A549 (cell line): ENCODE results near the gene PACSIN1. TPM values are rescaled to one million over a fixed set of nuclear protein-coding genes. Genes with fewer than 3 reads are reported as not detected.

ENCODE experiments used
- ATAC-seq, 2 experiments: fragments of 200-7000 bp in 1 of 2; fragments of >200 bp in 1 of 2; cut with Nextera tagmentation in 1 of 2; cut with Tn5 transposase in 1 of 2; 3 replicates each; pipeline versions ENCODE4 v1.8.0 to v1.9.1; 2018 to 2020; ENCODE audit warnings: mild to moderate bottlenecking in 1 of 2, moderate library complexity in 1 of 2
- CTCF ChIA-PET: fragments of 300-600 bp; sonication (Branson Sonifier 250); formaldehyde crosslinking; extraction: SDS; loops from one replicate; lab custom pipeline; 2021; ENCODE audit warnings: antibody characterized with exemption, inconsistent platforms; lab: Yijun Ruan, JAX
- POLR2A ChIA-PET: fragments of 350-600 bp; formaldehyde crosslinking; extraction: SDS; loops from one replicate; lab custom pipeline; 2021; ENCODE audit warnings: antibody characterized with exemption, inconsistent platforms; lab: Yijun Ruan, JAX
- DNase-seq, 2 experiments: peaks; one replicate each; pipeline versions ENCODE4 v3.0.0 to v3.0.0-alpha.2; 2011 to 2016; ENCODE audit warnings: low read depth in 1 of 2, low spot score in 1 of 2
- FAIRE-seq: peaks from 2 replicates; lab custom pipeline; 2011; peaks lifted over from hg19 to GRCh38; lab: Jason Lieb, UNC
- H3K27ac ChIP-seq, 2 experiments: fragments of >200 bp; sonication (Bioruptor Twin); formaldehyde crosslinking; 3 replicates each; pipeline ENCODE4 v1.5.1; 2016 to 2017
- H3K4me1 ChIP-seq: fragments of >200 bp; sonication (Bioruptor Twin); formaldehyde crosslinking; 3 replicates; pipeline ENCODE4 v1.6.1; 2016
- H3K4me2 ChIP-seq: fragments of >200 bp; sonication (Bioruptor Twin); formaldehyde crosslinking; 3 replicates; pipeline ENCODE4 v1.6.1; 2016
- H3K4me3 ChIP-seq: fragments of >200 bp; sonication (Bioruptor Twin); formaldehyde crosslinking; 3 replicates; pipeline ENCODE4 v1.5.1; 2016
- H3K9me3 ChIP-seq: fragments of >200 bp; sonication (Bioruptor Twin); formaldehyde crosslinking; 3 replicates; pipeline ENCODE4 v1.6.1; 2016
- E2F6 ChIP-seq: IDR thresholded peaks from 2 replicates; pipeline ENCODE4 v1.6.1; 2012; ENCODE audit warnings: low read depth, borderline replicate concordance
- EHF ChIP-seq: fragments of 250-450 bp; sonication (Bioruptor Pico); IDR thresholded peaks from 2 replicates; pipeline ENCODE4 v1.5.0; 2020; ENCODE audit warnings: mild to moderate bottlenecking
- ESRRA ChIP-seq: fragments of 150-350 bp; IDR thresholded peaks from 2 replicates; pipeline ENCODE4 v1.6.1; 2014; ENCODE audit warnings: mild to moderate bottlenecking, low read length, borderline replicate concordance
- FOSL2 ChIP-seq, 2 experiments: fragments of 450-650 bp in 1 of 2; fragments of >200 bp in 1 of 2; sonication (Bioruptor Twin) in 1 of 2; formaldehyde crosslinking; IDR thresholded peaks; 2 replicates each; pipeline versions ENCODE4 v1.5.0 to v1.6.1; 2016 to 2020; ENCODE audit warnings: mild to moderate bottlenecking in 1 of 2, moderate library complexity in 1 of 2
- GATA3 ChIP-seq: IDR thresholded peaks from 2 replicates; pipeline ENCODE4 v1.6.1; 2012; ENCODE audit warnings: borderline replicate concordance
- HEYL ChIP-seq: fragments of 250-450 bp; sonication (Bioruptor Pico); IDR thresholded peaks from 2 replicates; pipeline ENCODE4 v1.8.0; 2021; ENCODE audit warnings: mild to moderate bottlenecking, moderate library complexity
- HOXA7 ChIP-seq: fragments of 250-450 bp; sonication (Bioruptor Pico); IDR thresholded peaks from 2 replicates; pipeline ENCODE4 v1.5.0; 2020; ENCODE audit warnings: mild to moderate bottlenecking, moderate library complexity
- KDM1A ChIP-seq: fragments of 200-600 bp; sonication (generic); IDR thresholded peaks from 2 replicates; pipeline ENCODE4 v1.6.1; 2016; ENCODE audit warnings: low read depth, mild to moderate bottlenecking
- MYC ChIP-seq: IDR thresholded peaks from 2 replicates; pipeline ENCODE4 v1.6.1; 2012; ENCODE audit warnings: mild to moderate bottlenecking, inconsistent platforms, low read length, improper control_type of control experiment, borderline replicate concordance
- POLR2A ChIP-seq: IDR thresholded peaks from 2 replicates; pipeline ENCODE4 v1.6.1; 2012; ENCODE audit warnings: mild to moderate bottlenecking, low read length
- TP53 ChIP-seq: fragments of 250-450 bp; sonication (Bioruptor Pico); IDR thresholded peaks from 2 replicates; pipeline ENCODE4 v1.5.0; 2021; ENCODE audit warnings: mild to moderate bottlenecking, moderate library complexity
- ZFP36 ChIP-seq: fragments of 450-650 bp; IDR thresholded peaks from 2 replicates; pipeline ENCODE4 v1.6.1; 2014; ENCODE audit warnings: borderline replicate concordance; ENCODE audit not compliant: partially characterized antibody
- ZSCAN20 ChIP-seq: fragments of 250-450 bp; sonication (Bioruptor Pico); IDR thresholded peaks from 2 replicates; pipeline ENCODE4 v1.8.0; 2022; ENCODE audit warnings: mild to moderate bottlenecking, moderate library complexity
- WGBS: methylation state at CpG from one replicate; pipeline ENCODE4 v1.1.6; 2017; ENCODE audit errors: missing lambda C conversion rate; 5-methylcytosine and 5-hydroxymethylcytosine counted together
- polyA plus RNA-seq, 4 experiments: library from polyadenylated mRNA; depleted of rRNA in 3 of 4; stranded (reverse); fragments of >200 nt; fragmentation: RNase III in 1 of 4; extraction: RNeasy Plus Mini Kit Qiagen cat#74134 plus additional on column Dnase treatment in 1 of 4; gene quantifications; 2 replicates in 3 of 4; 3 replicates in 1 of 4; pipeline ENCODE4 v1.2.3, GENCODE V29; 2011 to 2017
- TF ChIP-seq, protein P1 (sequence below): fragments of 200-600 bp; sonication (generic); IDR thresholded peaks from 2 replicates; pipeline ENCODE4 v1.6.1; 2016; ENCODE audit warnings: antibody characterized with exemption, mild to moderate bottlenecking, moderate library complexity
- TF ChIP-seq, protein P2 (sequence below): fragments of >200 bp; sonication (Bioruptor Twin); formaldehyde crosslinking; IDR thresholded peaks from 3 replicates; pipeline ENCODE4 v1.5.1; 2016

The PACSIN1 gene
- polyA plus RNA-seq, 2 of the 4 experiments (the other 2 are of a cell fraction), result 0.14 to 0.30 TPM

DNA sequence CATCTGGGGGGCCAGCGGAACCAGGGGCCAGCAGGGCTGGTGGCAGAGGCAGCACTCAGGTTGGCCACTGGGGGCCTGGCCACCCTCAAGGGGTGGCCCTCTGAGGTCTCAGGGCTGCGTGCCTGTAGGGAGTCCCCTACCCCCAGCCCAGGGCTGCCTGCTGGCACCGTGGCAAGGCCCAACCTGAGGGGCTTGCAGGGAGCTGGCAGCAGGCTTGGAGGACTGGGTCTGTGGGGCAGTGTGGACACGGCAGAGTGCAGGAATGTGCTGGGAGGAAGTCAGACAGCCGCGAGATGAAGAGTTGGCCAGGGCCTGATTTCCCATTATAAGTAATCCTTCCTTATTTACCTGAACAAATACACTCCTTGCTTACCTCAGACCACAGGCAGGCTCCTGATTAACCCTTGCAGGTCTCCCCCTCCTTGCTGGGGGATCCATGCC is 90.2 kb downstream of the PACSIN1 start, which contains the start of gene SPDEF:
SPDEF (minus strand) TSS at position 299 of the 441 bp plus-strand sequence. CDS start 11,874 bp downstream, outside the sequence.
- Histone ChIP-seq H3K4me3 (peak within 1 kb of the TSS; percentile 24; the same call in 1 of the 3 replicates), H3K27ac (peak within 1 kb of the TSS; percentile 76 to 93), H3K4me2 (peak within 1 kb of the TSS; percentile 85), H3K4me1 (peaks cover 52% of the 10 kb centered on the region), H3K9me3 (peaks cover 7% of the 10 kb centered on the region; the same call in 1 of the 3 replicates)
- CTCF ChIA-PET, result interaction anchor here (0.5 to 1.7 kb wide), 5 partner anchors 16 to 67 kb away, joined by 3 to 4 read pairs (median 4); no protein-coding TSS in a partner anchor
- 0% methylated on average over 3 of the region's 6 CpGs for WGBS
- ATAC-seq (peak; percentile 55 to 74; a peak in 5 of 6 replicates), FAIRE-seq (no peak), DNase-seq (peak in 1 of 2 experiments; percentile 45)
- POLR2A ChIA-PET, result no interaction called here
- TF ChIP-seq E2F6 (no peak), TP53 (CRISPR knock-in tag) (no peak), GATA3 (0 out of 2 replicates have a peak, but pooled peaks have one; percentile 12)

- peak overlapping the region; percentile 24; the same call in 1 of the 3 replicates for H3K4me3 ChIP-seq
- H3K4me1 ChIP-seq, result peaks cover 53% of the 10 kb centered on the region
- peak; percentile 71 for TF ChIP-seq ZFP36
- TF ChIP-seq, protein P1, sequence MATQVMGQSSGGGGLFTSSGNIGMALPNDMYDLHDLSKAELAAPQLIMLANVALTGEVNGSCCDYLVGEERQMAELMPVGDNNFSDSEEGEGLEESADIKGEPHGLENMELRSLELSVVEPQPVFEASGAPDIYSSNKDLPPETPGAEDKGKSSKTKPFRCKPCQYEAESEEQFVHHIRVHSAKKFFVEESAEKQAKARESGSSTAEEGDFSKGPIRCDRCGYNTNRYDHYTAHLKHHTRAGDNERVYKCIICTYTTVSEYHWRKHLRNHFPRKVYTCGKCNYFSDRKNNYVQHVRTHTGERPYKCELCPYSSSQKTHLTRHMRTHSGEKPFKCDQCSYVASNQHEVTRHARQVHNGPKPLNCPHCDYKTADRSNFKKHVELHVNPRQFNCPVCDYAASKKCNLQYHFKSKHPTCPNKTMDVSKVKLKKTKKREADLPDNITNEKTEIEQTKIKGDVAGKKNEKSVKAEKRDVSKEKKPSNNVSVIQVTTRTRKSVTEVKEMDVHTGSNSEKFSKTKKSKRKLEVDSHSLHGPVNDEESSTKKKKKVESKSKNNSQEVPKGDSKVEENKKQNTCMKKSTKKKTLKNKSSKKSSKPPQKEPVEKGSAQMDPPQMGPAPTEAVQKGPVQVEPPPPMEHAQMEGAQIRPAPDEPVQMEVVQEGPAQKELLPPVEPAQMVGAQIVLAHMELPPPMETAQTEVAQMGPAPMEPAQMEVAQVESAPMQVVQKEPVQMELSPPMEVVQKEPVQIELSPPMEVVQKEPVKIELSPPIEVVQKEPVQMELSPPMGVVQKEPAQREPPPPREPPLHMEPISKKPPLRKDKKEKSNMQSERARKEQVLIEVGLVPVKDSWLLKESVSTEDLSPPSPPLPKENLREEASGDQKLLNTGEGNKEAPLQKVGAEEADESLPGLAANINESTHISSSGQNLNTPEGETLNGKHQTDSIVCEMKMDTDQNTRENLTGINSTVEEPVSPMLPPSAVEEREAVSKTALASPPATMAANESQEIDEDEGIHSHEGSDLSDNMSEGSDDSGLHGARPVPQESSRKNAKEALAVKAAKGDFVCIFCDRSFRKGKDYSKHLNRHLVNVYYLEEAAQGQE, result no peak
- ChIA-PET CTCF (interaction anchor here (0.5 to 1.7 kb wide), 4 partner anchors 17 to 66 kb away, joined by 3 to 4 read pairs (median 4); no protein-coding TSS in a partner anchor), POLR2A (no interaction called here)
- DNase-seq, result no peak
- H3K9me3 ChIP-seq, result peaks cover 7% of the 10 kb centered on the region; the same call in 1 of the 3 replicates
- FAIRE-seq, result no peak
- WGBS, result 82% methylated on average over 8 of the region's 9 CpGs
- peak overlapping the region; percentile 76 to 93 for H3K27ac ChIP-seq
- no peak for ATAC-seq
- peak overlapping the region; percentile 85 for H3K4me2 ChIP-seq
Observed at GRCh38 chr6:34556493-34556892, 90.6 kb downstream of the PACSIN1 start.

GRCh38 chr6:34557228-34557627 is 91.4 kb downstream of the PACSIN1 start:
- Histone ChIP-seq H3K4me1 (peaks cover 50% of the 10 kb centered on the region), H3K4me2 (no peak overlapping the region), H3K4me3 (no peak overlapping the region), H3K27ac (peak overlapping the region in 1 of 2 experiments; percentile 93; a peak in 2 of 6 replicates), H3K9me3 (peaks cover 7% of the 10 kb centered on the region; the same call in 1 of the 3 replicates)
- no peak for ATAC-seq
- POLR2A ChIA-PET, result no interaction called here
- DNase-seq, result no peak
- TF ChIP-seq, protein P2, sequence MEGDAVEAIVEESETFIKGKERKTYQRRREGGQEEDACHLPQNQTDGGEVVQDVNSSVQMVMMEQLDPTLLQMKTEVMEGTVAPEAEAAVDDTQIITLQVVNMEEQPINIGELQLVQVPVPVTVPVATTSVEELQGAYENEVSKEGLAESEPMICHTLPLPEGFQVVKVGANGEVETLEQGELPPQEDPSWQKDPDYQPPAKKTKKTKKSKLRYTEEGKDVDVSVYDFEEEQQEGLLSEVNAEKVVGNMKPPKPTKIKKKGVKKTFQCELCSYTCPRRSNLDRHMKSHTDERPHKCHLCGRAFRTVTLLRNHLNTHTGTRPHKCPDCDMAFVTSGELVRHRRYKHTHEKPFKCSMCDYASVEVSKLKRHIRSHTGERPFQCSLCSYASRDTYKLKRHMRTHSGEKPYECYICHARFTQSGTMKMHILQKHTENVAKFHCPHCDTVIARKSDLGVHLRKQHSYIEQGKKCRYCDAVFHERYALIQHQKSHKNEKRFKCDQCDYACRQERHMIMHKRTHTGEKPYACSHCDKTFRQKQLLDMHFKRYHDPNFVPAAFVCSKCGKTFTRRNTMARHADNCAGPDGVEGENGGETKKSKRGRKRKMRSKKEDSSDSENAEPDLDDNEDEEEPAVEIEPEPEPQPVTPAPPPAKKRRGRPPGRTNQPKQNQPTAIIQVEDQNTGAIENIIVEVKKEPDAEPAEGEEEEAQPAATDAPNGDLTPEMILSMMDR, result no peak
- no peak for TF ChIP-seq MYC
- no peak for TF ChIP-seq ZFP36
- no peak for TF ChIP-seq HOXA7
- TF ChIP-seq ZSCAN20, result no peak
- no peak for TF ChIP-seq ESRRA
- TF ChIP-seq FOSL2 (IDR thresholded peaks at IDR 0.05), result no peak
- no peak for TF ChIP-seq FOSL2 (CRISPR knock-in tag; IDR thresholded peaks at IDR 0.05)
- TF ChIP-seq EHF (CRISPR knock-in tag), result no peak
- TF ChIP-seq, protein P1, result no peak
- TF ChIP-seq POLR2A, result no peak
- no peak for TF ChIP-seq KDM1A
- no peak for TF ChIP-seq HEYL (CRISPR knock-in tag)
- CTCF ChIA-PET, result no interaction called here
- 92% methylated on average over 7 of the region's 9 CpGs for WGBS
- FAIRE-seq, result no peak
